ACC112 (cell line): Measurements from ENCODE around the gene LSS.

ENCODE experiments used
- H2AFZ ChIP-seq: fragments of 200-600 bp; sonication (generic); one replicate; pipeline ENCODE4 v1.6.0; 2017; ENCODE audit warnings: antibody characterized with exemption, low read length; ENCODE audit not compliant: unreplicated experiment
- H3K27ac ChIP-seq: fragments of 200-600 bp; sonication (generic); 2 replicates; pipeline ENCODE4 v1.5.1; 2014; ENCODE audit warnings: low read depth, mild to moderate bottlenecking, antibody characterized with exemption, low read length, moderate library complexity
- H3K27me3 ChIP-seq: fragments of 200-600 bp; sonication (generic); 2 replicates; pipeline ENCODE4 v1.6.1; 2014; ENCODE audit warnings: mild to moderate bottlenecking, antibody characterized with exemption, low read length, moderate library complexity, mixed read lengths; ENCODE audit not compliant: insufficient read depth
- H3K36me3 ChIP-seq: fragments of 200-600 bp; sonication (generic); 2 replicates; pipeline ENCODE4 v1.6.1; 2016; ENCODE audit warnings: mild to moderate bottlenecking, antibody characterized with exemption, low read length, moderate library complexity, mixed read lengths; ENCODE audit not compliant: insufficient read depth
- H3K4me1 ChIP-seq: fragments of 200-600 bp; sonication (generic); one replicate; pipeline ENCODE4 v1.6.1; 2016; ENCODE audit warnings: low read length, mixed read lengths; ENCODE audit not compliant: insufficient read depth, unreplicated experiment, control insufficient read depth
- H3K4me3 ChIP-seq: fragments of 200-600 bp; sonication (generic); 2 replicates; pipeline ENCODE4 v1.5.1; 2014; ENCODE audit warnings: mild to moderate bottlenecking, low read depth, low read length
- H3K79me2 ChIP-seq: fragments of 200-600 bp; sonication (generic); one replicate; pipeline ENCODE4 v1.6.0; 2016; ENCODE audit warnings: low read length; ENCODE audit not compliant: control insufficient read depth, unreplicated experiment, insufficient read depth

Gene LSS

DNA sequence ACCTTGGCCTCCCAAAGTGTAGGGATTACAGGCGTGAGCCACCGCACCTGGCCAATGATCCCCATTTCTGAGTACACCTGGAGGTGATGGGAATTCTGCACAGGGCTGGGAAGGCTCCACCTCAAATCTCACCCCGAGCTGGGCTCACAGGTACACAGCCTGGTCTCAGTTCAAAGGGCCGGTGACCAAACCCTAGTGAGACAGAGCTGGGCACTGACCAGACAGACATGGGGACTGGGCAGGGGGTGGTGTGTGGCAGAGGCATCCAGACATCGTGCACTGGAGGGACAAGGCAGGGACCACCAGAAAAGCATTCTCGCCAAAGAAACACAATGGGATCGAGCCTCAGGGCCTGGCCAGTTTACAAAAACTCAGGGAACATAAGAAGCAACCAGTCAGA lies 17.2 kb downstream of the LSS start:
- H3K36me3 ChIP-seq: no peaks in the 10 kb centered on the region; the same call in 1 of the 2 replicates
- H3K4me3 ChIP-seq: no peak overlapping the region

DNA sequence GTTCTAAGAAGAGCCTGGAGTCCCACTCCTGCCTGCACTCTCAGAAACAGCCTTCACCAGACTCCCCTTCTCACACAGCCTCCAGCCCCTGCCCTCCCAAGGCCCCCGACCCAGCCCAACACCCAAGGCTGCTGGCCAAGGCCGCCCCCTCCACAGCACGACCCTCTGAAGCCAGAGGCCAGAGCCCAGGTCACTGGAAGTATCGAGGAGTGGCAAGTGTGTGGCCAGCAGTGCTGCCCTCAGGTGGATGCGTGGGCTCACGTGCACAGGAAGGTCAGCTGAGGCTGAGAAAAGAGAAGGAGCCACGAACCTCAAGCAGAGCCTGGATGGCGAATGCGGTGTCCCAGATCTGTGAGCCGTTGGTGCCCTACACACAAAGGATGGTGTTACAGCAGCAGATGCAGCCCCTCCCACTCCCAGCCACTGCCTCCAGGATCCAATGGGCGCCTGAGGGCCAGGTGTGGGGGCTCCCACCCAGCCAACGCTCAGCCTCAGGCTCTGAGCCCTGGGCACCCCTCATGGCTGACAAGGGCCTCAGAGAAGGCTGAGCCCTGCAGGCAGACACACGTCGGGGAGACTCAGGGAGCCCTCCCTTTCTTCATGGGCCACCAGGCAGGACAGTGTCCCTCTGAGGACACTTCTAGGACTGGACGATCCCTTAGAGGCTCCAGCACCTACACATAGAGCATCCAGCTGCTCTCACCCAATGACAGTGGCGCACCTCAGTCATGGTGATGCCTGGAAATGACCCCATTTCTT lies 18.0 kb downstream of the LSS start:
- Histone ChIP-seq H3K27me3 (no peaks in the 10 kb centered on the region), H3K36me3 (no peaks in the 10 kb centered on the region; the same call in 1 of the 2 replicates), H2AFZ (no peak overlapping the region), H3K4me1 (no peaks in the 10 kb centered on the region), H3K4me3 (no peak overlapping the region), H3K79me2 (no peaks in the 10 kb centered on the region), H3K27ac (no peak overlapping the region)

More for the DNA sequence above, 17.2 kb downstream of the LSS start:
- Histone ChIP-seq H3K27ac (no peak overlapping the region), H3K79me2 (no peaks in the 10 kb centered on the region), H2AFZ (no peak overlapping the region), H3K4me1 (no peaks in the 10 kb centered on the region), H3K27me3 (no peaks in the 10 kb centered on the region)

GRCh38 chr21:46208761-46209721 lies 19.5 kb downstream of the LSS start:
- Histone ChIP-seq H3K4me3 (no peak overlapping the region), H3K4me1 (no peaks in the 10 kb centered on the region), H3K27ac (no peak overlapping the region), H2AFZ (no peak overlapping the region), H3K79me2 (no peaks in the 10 kb centered on the region), H3K27me3 (no peaks in the 10 kb centered on the region), H3K36me3 (no peaks in the 10 kb centered on the region; the same call in 1 of the 2 replicates)

DNA sequence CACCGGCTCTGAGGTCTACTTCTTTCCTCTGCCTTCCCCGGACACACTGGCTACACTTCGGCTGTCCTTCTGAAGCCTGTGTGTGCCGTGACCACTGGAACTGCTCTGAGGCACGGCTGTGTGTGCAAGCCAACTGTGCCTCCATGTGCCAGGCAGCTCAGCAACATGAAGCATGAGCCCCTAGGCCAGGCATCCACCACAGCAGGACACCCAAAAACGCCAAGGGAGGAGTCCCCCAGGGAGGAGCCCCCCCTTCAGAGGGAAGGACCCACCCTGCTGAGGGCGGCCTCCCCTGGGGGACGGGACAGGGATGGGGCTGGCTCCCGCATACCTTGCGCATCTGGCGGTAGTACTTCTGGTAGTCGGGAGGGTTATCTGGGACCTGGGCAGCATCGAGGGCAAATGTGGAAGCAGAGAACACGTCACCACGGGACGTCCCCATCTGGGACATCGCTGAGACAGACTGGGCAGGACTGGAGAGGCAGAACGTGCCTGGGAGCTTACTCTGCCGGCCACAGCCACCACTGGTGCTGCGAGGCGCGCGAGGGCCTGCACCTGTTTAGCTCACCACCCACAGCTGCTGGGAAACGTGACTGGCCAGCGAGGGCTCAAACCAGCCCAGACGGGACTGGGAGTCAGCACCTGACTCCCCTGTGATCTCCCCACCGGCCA lies 20.5 kb downstream of the LSS start:
- H3K4me3 ChIP-seq: no peak overlapping the region
- no peaks in the 10 kb centered on the region for H3K79me2 ChIP-seq
- no peak overlapping the region for H3K27ac ChIP-seq
- H3K4me1 ChIP-seq: no peaks in the 10 kb centered on the region
- H2AFZ ChIP-seq: no peak overlapping the region
- H3K36me3 ChIP-seq: no peaks in the 10 kb centered on the region; the same call in 1 of the 2 replicates
- no peaks in the 10 kb centered on the region for H3K27me3 ChIP-seq

- Histone ChIP-seq H3K79me2 (no peaks in the 10 kb centered on the region), H3K4me1 (no peaks in the 10 kb centered on the region), H3K4me3 (no peak overlapping the region), H2AFZ (no peak overlapping the region), H3K36me3 (no peaks in the 10 kb centered on the region; the same call in 1 of the 2 replicates), H3K27ac (no peak overlapping the region), H3K27me3 (no peaks in the 10 kb centered on the region)
Observed at GRCh38 chr21:46207006-46207919, 21.3 kb downstream of the LSS start.

DNA sequence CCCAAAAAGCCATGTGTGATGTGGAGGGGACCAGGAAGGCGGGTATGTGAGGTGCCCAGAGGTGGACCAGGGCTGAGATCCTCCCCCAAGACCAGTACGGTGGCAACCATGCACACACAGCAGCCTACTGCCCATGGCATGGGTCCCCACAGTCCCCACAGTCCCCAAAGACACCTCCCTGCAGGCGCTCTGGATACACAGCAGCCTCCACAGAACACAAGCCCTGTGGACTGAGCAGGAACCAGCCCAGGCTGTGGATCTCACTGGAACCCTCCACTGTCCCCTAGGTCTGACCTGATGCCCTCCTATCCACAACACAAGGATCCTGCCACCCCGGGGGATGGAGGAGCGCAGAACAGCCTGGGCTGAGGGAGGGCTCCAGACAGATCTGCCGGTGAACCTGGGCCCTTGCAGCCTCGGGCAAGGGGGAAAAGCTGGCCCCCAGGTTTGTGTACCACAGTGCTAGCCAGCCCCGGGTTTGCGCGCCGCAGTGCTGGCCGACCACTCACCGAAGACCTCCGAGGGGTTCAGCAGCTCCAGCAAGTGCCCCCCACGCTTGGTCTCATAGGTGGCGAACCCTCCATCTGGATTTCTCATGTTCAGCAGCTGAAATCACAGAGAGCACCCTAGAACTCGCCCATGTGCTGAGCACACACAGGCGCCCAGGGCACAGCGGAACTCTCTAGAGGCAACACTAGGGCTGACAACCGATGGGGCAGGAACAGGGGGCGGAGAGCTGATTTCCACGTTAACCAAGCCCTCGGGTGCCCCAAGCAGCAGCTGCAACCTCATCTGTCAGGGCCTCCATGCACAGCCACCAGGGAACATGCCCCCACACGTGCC lies 22.2 kb downstream of the LSS start:
- Histone ChIP-seq H3K27ac (no peak overlapping the region), H3K4me1 (no peaks in the 10 kb centered on the region), H3K27me3 (no peaks in the 10 kb centered on the region), H3K79me2 (no peaks in the 10 kb centered on the region), H3K36me3 (no peaks in the 10 kb centered on the region; the same call in 1 of the 2 replicates), H3K4me3 (no peak overlapping the region), H2AFZ (no peak overlapping the region)

DNA sequence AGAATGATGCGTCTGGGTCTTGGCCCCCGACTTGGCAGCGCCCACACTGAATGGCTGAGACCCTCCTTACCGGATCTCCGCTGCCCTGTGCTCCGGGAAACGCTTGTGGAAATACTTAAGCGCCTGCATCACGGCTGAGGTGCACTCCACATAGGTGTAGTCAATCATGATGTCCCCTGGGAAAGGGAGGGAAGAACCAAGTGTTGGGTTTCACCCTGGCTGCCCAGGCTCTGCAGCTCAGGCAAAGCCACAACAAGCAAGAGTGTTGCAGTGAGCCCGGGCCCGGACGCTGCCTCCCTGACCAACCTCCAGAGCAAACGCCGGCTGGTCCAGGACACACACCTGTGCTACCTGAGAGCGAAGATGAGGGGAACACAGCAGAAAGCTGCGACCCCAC lies 22.8 kb downstream of the LSS start:
- Histone ChIP-seq H3K27ac (no peak overlapping the region), H3K4me3 (no peak overlapping the region), H3K27me3 (no peaks in the 10 kb centered on the region), H2AFZ (no peak overlapping the region), H3K4me1 (no peaks in the 10 kb centered on the region), H3K79me2 (no peaks in the 10 kb centered on the region), H3K36me3 (no peaks in the 10 kb centered on the region; the same call in 1 of the 2 replicates)

- no peaks in the 10 kb centered on the region; the same call in 1 of the 2 replicates for H3K36me3 ChIP-seq
- no peak overlapping the region for H3K4me3 ChIP-seq
- no peaks in the 10 kb centered on the region for H3K4me1 ChIP-seq
- H3K27ac ChIP-seq: no peak overlapping the region
- H3K27me3 ChIP-seq: no peaks in the 10 kb centered on the region
- H2AFZ ChIP-seq: no peak overlapping the region
- no peaks in the 10 kb centered on the region for H3K79me2 ChIP-seq
Observed at GRCh38 chr21:46205166-46205565, 23.4 kb downstream of the LSS start.

- Histone ChIP-seq H2AFZ (no peak overlapping the region), H3K36me3 (peaks cover 11% of the 10 kb centered on the region), H3K27ac (no peak overlapping the region), H3K27me3 (no peaks in the 10 kb centered on the region), H3K4me1 (no peaks in the 10 kb centered on the region), H3K4me3 (no peak overlapping the region), H3K79me2 (no peaks in the 10 kb centered on the region)
Observed at GRCh38 chr21:46203203-46203600, 25.4 kb downstream of the LSS start.
